ENCODE data around the gene MINDY4.

MINDY4 gene

GRCh38 chr7:30799206-30799975, 28.2 kb downstream of the MINDY4 start:
- Histone ChIP-seq H3K79me2 (ENCODE audit: control insufficient read depth, low read length) (no peaks in the 10 kb centered on the region), H3K27ac (ENCODE audit: low read depth, low read length) (peak overlapping the region; percentile 92), H4K20me1 (ENCODE audit: control insufficient read depth, insufficient read depth, low read depth, low read length) (no peaks in the 10 kb centered on the region), H3K9me2 (replicated peaks; ENCODE audit: control insufficient read depth, low read length) (no peaks in the 10 kb centered on the region), H3K4me2 (ENCODE audit: low read length) (peak overlapping the region; percentile 67), H3K36me3 (ENCODE audit: control insufficient read depth, low read length) (no peaks in the 10 kb centered on the region; the same call in 1 of the 2 replicates), H3F3A (ENCODE audit: control insufficient read depth, insufficient read depth) (peaks cover 16% of the 10 kb centered on the region), H3K9me3 (ENCODE audit: control insufficient read depth, insufficient read depth, low read length) (no peaks in the 10 kb centered on the region), H3K4me3 (ENCODE audit: low read length) (peak overlapping the region; percentile 50), H3K4me1 (ENCODE audit: control insufficient read depth, low read length) (peaks cover 62% of the 10 kb centered on the region), H3K27me3 (ENCODE audit: control insufficient read depth, low read length) (no peaks in the 10 kb centered on the region)
- no peak for TF ChIP-seq CTCF (IDR thresholded peaks at IDR 0.05; ENCODE audit: low read depth, low read length, poor library complexity, severe bottlenecking)
- no peak for TF ChIP-seq EZH2phosphoT487 (IDR thresholded peaks at IDR 0.05; ENCODE audit: borderline replicate concordance, low read length)

- no peaks in the 10 kb centered on the region for H3K9me3 ChIP-seq (ENCODE audit: control insufficient read depth, insufficient read depth, low read length)
- H3K4me1 ChIP-seq (ENCODE audit: control insufficient read depth, low read length), result peaks cover 60% of the 10 kb centered on the region
- peak overlapping the region; percentile 0; the same call in 1 of the 2 replicates for H3K4me3 ChIP-seq (ENCODE audit: low read length)
- H3F3A ChIP-seq (ENCODE audit: control insufficient read depth, insufficient read depth), result peaks cover 16% of the 10 kb centered on the region
- no peak for TF ChIP-seq EZH2phosphoT487 (IDR thresholded peaks at IDR 0.05; ENCODE audit: borderline replicate concordance, low read length)
- TF ChIP-seq CTCF (IDR thresholded peaks at IDR 0.05; ENCODE audit: low read depth, low read length, poor library complexity, severe bottlenecking), result no peak
- H3K27ac ChIP-seq (ENCODE audit: low read depth, low read length), result peak overlapping the region; percentile 92
- peak overlapping the region; percentile 67 for H3K4me2 ChIP-seq (ENCODE audit: low read length)
- no peaks in the 10 kb centered on the region for H3K27me3 ChIP-seq (ENCODE audit: control insufficient read depth, low read length)
- no peaks in the 10 kb centered on the region for H3K79me2 ChIP-seq (ENCODE audit: control insufficient read depth, low read length)
- H3K9me2 ChIP-seq (replicated peaks; ENCODE audit: control insufficient read depth, low read length), result no peaks in the 10 kb centered on the region
- H4K20me1 ChIP-seq (ENCODE audit: control insufficient read depth, insufficient read depth, low read depth, low read length), result no peaks in the 10 kb centered on the region
- H3K36me3 ChIP-seq (ENCODE audit: control insufficient read depth, low read length), result no peaks in the 10 kb centered on the region; the same call in 1 of the 2 replicates
Observed at GRCh38 chr7:30799976-30800661, 28.9 kb downstream of the MINDY4 start.

- H3K27ac ChIP-seq (ENCODE audit: low read depth, low read length), result peak overlapping the region; percentile 92
- no peaks in the 10 kb centered on the region for H3K27me3 ChIP-seq (ENCODE audit: control insufficient read depth, low read length)
- no peaks in the 10 kb centered on the region for H4K20me1 ChIP-seq (ENCODE audit: control insufficient read depth, insufficient read depth, low read depth, low read length)
- no peaks in the 10 kb centered on the region; the same call in 1 of the 2 replicates for H3K36me3 ChIP-seq (ENCODE audit: control insufficient read depth, low read length)
- no peaks in the 10 kb centered on the region for H3K79me2 ChIP-seq (ENCODE audit: control insufficient read depth, low read length)
- peak overlapping the region; percentile 67; the same call in 1 of the 2 replicates for H3K4me2 ChIP-seq (ENCODE audit: low read length)
- H3K9me3 ChIP-seq (ENCODE audit: control insufficient read depth, insufficient read depth, low read length), result no peaks in the 10 kb centered on the region
- H3K4me1 ChIP-seq (ENCODE audit: control insufficient read depth, low read length), result peaks cover 53% of the 10 kb centered on the region
- H3K9me2 ChIP-seq (replicated peaks; ENCODE audit: control insufficient read depth, low read length), result no peaks in the 10 kb centered on the region
- H3F3A ChIP-seq (ENCODE audit: control insufficient read depth, insufficient read depth), result peaks cover 16% of the 10 kb centered on the region
- no peak overlapping the region for H3K4me3 ChIP-seq (ENCODE audit: low read length)
- TF ChIP-seq EZH2phosphoT487 (IDR thresholded peaks at IDR 0.05; ENCODE audit: borderline replicate concordance, low read length), result no peak
- peak; percentile 87 for TF ChIP-seq CTCF (IDR thresholded peaks at IDR 0.05; ENCODE audit: low read depth, low read length, poor library complexity, severe bottlenecking)
Observed at GRCh38 chr7:30800785-30801252, 29.6 kb downstream of the MINDY4 start.
